ENCODE results near the gene UBA52.
"Not testable (repeated sequence)": the region's sequence is repeated elsewhere in the genome, so short reads cannot be mapped to it uniquely, and the experiment has no call there.

Gene UBA52

GRCh38 chr19:18593367-18594095, 21.9 kb downstream of the UBA52 start:
- DNase-seq, result no peak

- DNase-seq, result peak; percentile 62
Measured at GRCh38 chr19:18594096-18594823, 22.6 kb downstream of the UBA52 start.

GRCh38 chr19:18594824-18595373, 23.2 kb downstream of the UBA52 start:
- DNase-seq, result no peak

GRCh38 chr19:18595475-18595874, 23.8 kb downstream of the UBA52 start:
- no peak for DNase-seq

- no peak for DNase-seq
Measured at GRCh38 chr19:18596752-18597157, 25.1 kb downstream of the UBA52 start.

- no peak for DNase-seq
Measured at GRCh38 chr19:18597809-18598660, 26.4 kb downstream of the UBA52 start.

GRCh38 chr19:18599485-18599884, 27.8 kb downstream of the UBA52 start:
- DNase-seq, result no peak

GRCh38 chr19:18600692-18601397, 29.2 kb downstream of the UBA52 start:
- not testable (repeated sequence) for DNase-seq

GRCh38 chr19:18601875-18602274, 30.2 kb downstream of the UBA52 start:
- no peak for DNase-seq

GRCh38 chr19:18603255-18603957, 31.7 kb downstream of the UBA52 start:
- no peak for DNase-seq

GRCh38 chr19:18603958-18604819, 32.5 kb downstream of the UBA52 start:
- DNase-seq, result no peak

- no peak for DNase-seq
Measured at GRCh38 chr19:18604820-18605159, 33.1 kb downstream of the UBA52 start.

GRCh38 chr19:18605196-18605545, 33.5 kb downstream of the UBA52 start:
- no peak for DNase-seq

GRCh38 chr19:18605546-18606280, 34.1 kb downstream of the UBA52 start:
- no peak for DNase-seq

- no peak for DNase-seq
Measured at GRCh38 chr19:18606281-18607225, 34.9 kb downstream of the UBA52 start, which contains the start of gene CRLF1. TSS of gene CRLF1 (minus strand) at chr19:18606799. CDS start at chr19:18606656, 143 bp downstream.

- DNase-seq, result no peak
Measured at GRCh38 chr19:18607226-18608101, 35.8 kb downstream of the UBA52 start.

GRCh38 chr19:18608102-18608804, 36.6 kb downstream of the UBA52 start:
- no peak for DNase-seq
